Choroid plexus epithelial cell (primary cell): ENCODE results near the gene BATF.

Source experiments
- DNase-seq: peaks from one replicate; pipeline ENCODE4 v3.0.0-alpha.2; 2010; ENCODE audit warnings: low read depth
- H3K4me3 ChIP-seq: 2 replicates; pipeline ENCODE4 v1.5.1; 2011; ENCODE audit warnings: low read depth, mild to moderate bottlenecking, control low read depth, low read length, moderate library complexity
- CTCF ChIP-seq: conservative IDR thresholded peaks from 2 replicates; pipeline ENCODE4 v1.5.1; 2011; ENCODE audit warnings: low read depth, mild to moderate bottlenecking, control low read depth, inconsistent platforms, low read length, moderate library complexity

The BATF gene

GRCh38 chr14:75484711-75485429 is 37.4 kb upstream of the BATF start:
- TF ChIP-seq CTCF: no peak
- DNase-seq: no peak
- H3K4me3 ChIP-seq: no peak overlapping the region

DNA sequence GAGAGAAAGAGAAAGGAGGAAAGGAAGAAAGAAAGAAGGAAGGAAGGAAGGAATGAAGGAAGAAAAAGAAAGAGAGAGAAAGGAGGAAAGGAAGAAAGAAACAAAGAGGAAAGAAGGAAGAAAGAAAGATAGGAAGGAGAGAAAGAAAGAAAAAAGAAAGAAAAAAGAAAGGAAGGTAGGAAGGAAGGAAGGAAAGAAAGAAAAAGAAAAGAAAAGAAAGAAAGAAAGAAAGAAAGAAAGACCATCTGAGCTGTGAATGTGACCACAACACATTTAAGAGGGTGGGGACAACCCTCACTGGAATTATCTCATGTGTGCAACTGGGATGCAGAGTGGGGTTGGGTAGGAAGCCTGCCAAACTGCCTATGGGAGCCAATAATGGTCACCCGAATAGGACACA is 36.0 kb upstream of the BATF start:
- no peak for TF ChIP-seq CTCF

GRCh38 chr14:75487155-75487671 is 35.1 kb upstream of the BATF start:
- no peak overlapping the region for H3K4me3 ChIP-seq
- no peak for DNase-seq
- no peak for TF ChIP-seq CTCF

More for the DNA sequence above, 36.0 kb upstream of the BATF start:
- H3K4me3 ChIP-seq: no peak overlapping the region
- no peak for DNase-seq

- no peak for TF ChIP-seq CTCF
- DNase-seq: no peak
- H3K4me3 ChIP-seq: no peak overlapping the region
Measured at GRCh38 chr14:75489480-75489837, 32.8 kb upstream of the BATF start.

DNA sequence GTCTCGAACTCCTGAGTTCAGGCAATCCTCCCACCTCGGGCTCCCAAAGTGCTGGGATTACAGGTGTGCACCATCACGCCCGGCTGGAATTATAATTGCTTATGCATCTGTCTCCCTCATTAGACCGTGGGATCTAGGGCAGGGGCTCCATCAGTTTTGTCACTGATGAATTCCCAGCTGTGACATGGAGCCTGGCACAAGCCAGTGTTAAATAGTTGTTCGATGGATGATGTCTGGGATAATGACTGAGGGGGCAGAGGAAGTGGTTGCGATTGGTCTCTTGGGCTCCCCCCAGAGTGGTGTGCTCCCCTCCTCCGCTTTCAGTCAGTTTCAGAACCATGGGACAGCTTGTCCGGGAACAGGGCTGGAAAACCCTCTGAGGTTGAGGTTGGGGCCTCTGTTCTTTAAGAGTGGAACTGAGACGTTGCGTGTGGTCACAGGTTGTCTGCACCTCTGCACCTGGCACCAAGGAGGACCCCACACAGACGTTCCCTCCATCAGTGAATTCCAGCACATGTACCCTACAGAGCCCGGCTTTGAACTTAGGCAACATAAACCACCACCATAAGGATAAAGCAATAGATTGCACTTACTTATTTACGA is 30.8 kb upstream of the BATF start:
- DNase-seq: no peak
- no peak overlapping the region for H3K4me3 ChIP-seq
- TF ChIP-seq CTCF: no peak

GRCh38 chr14:75492832-75493591 is 29.3 kb upstream of the BATF start:
- no peak for TF ChIP-seq CTCF
- no peak overlapping the region for H3K4me3 ChIP-seq
- no peak for DNase-seq
